Hematopoietic multipotent progenitor cell treated with erythropoietin and hydrocortisone succinate and interleukin-3 and kit ligand, for 15 days (in vitro differentiated cells): Measurements from ENCODE around the gene ZFPL1.

Source experiments
- DNase-seq: peaks from one replicate; pipeline ENCODE4 v3.0.0-alpha.2; 2015; ENCODE audit warnings: low spot score

The ZFPL1 gene

DNA sequence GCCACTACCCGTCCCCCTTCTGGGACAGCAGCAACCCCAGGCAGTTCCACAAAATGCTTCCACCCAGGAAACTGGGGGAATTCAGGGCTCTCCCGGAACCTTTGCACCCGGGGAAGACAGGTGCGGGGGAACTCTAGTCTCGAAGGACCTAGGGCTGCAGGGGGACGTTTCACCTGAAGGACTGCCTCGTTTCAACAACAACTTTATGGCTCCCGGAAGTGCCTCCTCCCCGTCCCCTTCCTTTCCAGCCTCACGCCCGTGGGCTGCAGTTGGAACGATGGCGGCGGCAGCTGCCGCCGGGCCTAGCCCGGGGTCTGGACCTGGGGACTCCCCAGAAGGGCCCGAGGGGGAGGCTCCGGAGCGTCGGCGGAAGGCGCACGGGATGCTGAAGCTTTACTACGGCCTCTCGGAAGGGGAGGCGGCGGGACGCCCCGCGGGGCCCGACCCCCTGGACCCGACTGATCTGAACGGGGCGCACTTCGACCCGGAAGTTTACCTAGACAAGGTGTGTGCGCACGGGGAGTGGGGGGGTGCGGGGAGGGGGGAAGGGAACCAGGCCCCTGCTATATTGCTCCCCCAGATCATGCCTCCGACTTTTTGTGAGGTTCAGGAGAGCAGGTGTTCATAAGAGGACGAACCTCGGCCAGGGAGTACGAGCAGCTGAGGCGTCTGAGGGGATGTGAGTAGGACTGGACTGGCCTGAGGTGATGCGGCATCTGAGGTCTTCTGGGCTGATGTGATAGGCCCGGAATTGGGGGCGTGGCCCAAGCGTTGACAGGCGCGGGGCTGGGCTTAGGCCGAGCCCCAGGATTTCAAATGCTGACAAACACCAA, 12.2 kb downstream of the ZFPL1 start, which contains the start of gene VPS51:
TSS of gene VPS51 (plus strand) at position 241 of the 833 bp plus-strand sequence. CDS start at position 278, 37 bp downstream.
- peak; percentile 95 for DNase-seq

DNA sequence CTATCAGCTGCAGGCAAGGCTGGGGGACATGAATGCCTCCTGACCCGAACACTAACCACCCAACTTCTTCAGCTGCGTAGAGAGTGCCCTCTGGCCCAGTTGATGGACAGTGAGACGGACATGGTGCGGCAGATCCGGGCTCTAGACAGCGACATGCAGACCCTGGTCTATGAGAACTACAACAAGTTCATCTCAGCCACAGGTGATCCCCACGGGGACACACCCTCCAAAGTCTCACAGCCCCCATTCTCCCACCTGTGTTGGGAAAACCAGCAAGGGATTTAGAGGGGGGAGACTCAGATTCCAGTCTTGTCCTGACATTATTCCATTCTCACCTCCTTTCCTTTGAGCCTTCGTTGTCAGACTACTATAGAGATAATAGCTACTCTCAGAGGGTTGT, 12.9 kb downstream of the ZFPL1 start:
- no peak for DNase-seq

DNA sequence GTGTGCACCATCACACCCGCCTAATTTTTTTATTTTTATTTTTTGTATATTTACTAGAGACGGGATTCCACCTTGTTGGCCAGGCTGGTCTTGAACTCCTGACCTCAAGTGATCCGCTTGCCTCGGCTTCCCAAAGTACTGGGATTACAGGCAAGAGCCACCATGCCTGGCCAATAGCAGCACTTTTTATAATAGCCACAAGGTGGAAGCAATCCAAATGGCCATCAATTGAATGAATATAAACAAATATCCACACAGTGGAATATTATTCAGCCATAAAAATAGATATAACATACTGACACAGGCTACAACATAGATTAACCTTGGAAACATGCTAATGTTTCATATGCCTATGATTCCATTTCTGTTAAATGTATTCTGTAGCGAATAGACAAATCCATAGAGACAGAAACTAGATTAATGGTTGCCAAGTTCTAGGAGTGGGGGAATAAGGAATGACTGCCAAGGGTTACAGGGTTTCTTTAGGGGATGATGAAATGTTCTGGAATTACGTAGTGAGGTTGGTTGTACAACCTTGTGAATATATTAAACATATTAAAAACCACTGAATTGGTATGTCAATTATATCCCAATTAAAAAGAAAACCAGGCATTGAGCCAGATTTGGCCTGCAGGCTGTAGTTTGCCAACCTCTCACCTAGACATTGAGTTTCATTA, 16.8 kb downstream of the ZFPL1 start:
- no peak for DNase-seq

DNA sequence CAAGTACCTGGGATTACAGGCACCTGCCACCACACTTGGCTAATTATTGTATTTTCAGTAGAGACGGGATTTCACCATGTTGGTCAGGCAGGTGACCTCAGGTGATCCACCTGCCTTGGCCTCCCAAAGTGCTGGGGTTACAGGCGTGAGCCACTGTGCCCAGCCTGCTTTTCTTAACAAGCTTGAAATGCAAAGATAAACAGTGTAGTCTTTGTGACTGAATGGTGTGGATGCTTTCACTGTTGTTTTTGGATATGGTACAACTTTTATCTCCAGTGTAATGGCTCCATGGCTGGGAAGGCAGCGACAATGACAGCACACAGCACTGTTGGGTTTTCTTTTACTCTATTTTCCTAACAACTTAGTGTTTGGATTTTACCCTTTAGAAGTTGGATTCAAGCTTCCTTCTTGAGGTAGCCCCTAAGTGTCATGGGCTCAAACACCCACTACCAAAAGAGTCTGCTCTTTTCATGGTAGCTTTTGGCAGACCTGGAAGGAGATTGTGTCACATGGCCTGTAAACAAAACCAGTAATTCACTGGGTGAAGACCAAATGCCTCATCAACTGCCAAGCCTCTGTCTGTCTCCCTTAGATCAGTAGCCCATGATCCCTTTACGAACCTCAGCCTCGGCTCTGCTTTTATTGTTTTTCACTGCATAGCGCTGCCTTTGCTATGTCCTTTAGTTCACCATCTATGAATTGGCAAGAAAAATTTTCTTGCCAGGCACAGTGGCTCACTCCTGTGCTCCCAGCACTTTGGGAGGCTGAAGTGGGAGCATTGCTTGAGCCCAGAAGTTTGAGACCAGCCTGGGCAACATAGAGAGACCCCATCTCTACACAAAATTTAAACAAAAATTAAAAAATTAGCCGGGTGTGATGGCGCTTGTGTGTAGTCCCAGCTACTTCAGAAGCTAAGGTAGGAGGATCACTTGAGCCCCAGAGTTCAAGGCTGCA, 18.4 kb downstream of the ZFPL1 start:
- DNase-seq: no peak

DNA sequence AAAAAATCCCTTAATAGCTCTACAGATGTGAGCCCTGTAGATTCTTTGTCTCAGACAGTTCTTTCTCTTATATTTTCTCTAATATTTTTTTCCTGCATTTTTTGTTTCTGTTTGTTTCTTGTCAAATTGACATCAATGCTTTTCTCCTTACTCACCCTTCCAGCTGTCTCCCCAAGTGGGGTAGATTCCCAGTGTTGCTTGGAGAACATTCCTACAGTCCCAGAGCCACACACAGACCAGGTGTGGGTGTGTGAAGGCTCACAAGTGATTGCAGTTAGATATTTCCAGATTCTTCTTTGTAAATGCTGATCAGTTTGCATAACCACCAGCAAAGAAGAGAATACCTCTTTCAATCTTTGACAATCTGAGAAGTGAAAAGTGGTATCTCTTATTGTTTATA, 19.5 kb downstream of the ZFPL1 start:
- DNase-seq: no peak

DNA sequence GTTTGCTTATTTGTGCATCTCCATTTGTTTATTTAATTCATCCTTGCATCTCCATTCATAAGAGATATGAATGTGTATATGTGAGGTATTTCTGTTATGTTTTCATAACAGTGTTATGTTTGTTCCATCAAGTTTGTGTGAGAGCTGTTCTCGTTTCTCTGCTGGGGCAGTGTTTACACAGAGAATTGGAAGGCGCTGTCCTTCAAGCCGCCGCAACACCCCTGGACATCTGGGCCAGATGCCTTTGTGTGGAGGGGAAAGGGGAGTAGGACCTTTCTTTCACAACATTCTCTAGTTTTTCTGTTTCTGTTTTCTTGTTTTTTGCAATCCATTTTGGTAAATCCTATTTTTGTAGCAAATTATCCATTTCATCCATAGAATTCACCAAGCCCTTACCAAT, 20.6 kb downstream of the ZFPL1 start:
- DNase-seq: no peak

DNA sequence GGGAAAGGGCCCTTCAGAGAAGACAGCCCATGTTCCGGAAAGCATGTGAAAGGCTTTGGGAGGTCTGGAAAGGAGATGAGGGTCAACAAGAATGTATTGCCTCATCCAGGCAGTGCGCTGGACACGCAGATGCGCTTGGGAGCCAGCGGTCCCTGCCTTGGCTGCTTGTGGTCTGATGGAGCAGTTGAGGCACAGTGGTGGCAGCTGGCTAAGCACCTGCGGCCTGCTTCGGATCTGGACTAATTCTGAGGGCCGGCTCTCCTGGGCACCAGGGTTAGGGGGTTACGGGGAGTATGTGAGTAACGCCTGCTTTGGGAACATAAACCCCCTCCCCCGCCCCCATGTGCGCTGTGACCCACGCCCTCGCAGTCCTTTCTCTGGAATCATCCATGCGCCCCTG, 23.1 kb downstream of the ZFPL1 start:
- no peak for DNase-seq

DNA sequence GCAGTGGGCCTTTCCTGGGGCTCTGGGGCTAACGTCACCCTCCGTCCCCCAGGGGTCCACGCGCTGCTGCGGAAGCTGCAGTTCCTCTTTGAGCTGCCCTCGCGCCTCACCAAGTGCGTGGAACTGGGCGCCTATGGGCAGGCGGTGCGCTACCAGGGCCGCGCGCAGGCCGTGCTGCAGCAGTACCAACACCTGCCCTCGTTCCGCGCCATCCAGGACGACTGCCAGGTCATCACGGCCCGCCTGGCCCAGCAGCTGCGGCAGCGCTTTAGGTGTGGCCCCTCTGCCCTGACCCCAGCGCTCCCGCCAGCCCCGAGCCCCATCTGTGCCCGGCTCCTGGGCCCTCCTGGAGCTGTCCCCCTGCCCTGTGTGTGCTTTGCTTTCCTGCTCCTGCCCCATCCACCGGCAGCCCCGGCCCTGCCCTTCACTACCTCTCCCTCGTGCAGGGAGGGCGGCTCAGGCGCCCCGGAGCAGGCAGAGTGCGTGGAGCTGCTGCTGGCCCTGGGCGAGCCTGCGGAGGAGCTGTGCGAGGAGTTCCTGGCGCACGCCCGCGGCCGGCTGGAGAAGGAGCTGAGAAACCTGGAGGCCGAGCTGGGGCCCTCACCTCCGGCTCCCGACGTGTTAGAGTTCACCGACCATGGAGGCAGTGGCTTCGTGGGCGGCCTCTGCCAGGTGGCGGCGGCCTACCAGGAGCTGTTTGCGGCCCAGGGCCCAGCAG, 23.9 kb downstream of the ZFPL1 start:
- DNase-seq: no peak

DNA sequence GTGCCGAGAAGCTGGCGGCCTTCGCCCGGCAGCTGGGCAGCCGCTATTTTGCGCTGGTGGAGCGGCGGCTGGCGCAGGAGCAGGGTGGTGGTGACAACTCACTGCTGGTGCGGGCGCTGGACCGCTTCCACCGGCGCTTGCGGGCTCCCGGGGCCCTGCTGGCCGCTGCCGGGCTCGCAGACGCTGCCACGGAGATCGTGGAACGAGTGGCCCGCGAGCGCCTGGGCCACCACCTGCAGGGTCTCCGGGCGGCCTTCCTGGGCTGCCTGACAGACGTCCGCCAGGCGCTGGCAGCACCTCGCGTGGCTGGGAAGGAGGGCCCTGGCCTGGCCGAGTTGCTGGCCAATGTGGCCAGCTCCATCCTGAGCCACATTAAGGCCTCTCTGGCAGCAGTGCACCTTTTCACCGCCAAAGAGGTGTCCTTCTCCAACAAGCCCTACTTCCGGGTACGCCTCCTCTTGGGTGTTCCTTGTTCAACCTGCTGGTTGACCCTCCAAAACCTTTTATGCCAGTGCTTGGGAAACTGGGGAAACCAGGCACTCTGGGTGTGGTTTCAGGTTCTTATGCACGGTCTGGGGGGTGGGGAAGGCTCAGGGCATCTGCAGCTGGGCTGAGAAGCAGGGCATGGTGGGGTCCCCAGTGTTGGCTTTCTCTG, 24.6 kb downstream of the ZFPL1 start:
- no peak for DNase-seq

DNA sequence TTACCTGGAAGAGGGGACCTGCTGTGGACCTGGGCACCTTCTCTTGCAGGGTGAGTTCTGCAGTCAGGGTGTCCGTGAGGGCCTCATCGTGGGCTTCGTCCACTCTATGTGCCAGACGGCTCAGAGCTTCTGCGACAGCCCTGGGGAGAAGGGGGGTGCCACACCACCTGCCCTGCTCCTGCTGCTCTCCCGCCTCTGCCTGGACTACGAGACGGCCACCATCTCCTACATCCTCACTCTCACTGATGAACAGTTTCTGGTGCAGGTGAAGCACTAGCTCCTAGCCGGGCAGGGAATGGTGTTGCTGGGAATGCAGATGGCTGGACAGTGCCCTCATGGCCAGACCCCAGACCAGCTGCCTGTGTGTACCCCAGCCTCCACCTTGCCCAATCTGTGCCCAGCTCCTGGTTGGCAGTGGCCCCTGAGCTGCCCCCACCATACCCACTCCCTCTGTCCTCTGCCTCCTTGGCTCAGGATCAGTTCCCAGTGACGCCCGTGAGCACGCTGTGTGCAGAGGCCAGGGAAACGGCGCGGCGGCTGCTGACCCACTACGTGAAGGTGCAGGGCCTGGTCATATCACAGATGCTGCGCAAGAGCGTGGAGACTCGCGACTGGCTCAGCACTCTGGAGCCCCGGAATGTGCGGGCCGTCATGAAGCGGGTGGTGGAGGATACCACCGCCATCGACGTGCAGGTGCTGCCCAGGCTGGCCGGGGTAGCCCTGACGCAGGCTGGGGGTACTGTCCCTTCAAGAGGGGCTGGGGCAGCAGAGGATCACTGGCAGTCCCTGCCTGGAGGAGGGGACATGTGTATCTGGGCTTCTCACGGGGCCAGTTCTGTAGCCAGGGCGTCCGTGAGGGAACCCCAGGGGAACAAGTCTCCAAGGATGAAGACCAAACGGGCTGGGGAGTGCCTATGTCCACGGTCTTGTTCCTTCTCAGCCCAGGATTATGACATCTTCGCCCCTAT, 25.5 kb downstream of the ZFPL1 start:
- no peak for DNase-seq

DNA sequence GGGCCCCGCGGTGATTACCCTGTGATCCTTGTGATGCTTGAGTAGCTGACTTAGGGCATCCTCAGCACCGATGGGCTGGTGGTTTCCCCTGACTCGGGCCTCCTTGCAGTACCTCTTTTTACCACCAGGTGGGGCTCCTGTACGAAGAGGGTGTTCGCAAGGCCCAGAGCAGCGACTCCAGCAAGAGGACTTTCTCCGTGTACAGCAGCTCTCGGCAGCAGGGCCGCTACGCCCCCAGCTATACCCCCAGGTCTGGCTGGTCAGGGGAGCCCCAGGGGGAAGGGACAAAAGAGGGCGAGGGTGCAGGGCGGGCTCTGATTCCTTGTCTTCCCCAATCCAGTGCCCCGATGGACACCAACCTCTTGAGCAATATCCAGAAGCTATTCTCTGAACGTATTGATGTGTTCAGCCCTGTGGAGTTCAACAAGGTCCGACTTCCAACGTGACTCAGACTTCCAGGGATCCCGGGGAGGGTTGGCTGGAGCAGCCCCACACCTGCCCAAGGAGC, 26.4 kb downstream of the ZFPL1 start:
- DNase-seq: peak; percentile 90

DNA sequence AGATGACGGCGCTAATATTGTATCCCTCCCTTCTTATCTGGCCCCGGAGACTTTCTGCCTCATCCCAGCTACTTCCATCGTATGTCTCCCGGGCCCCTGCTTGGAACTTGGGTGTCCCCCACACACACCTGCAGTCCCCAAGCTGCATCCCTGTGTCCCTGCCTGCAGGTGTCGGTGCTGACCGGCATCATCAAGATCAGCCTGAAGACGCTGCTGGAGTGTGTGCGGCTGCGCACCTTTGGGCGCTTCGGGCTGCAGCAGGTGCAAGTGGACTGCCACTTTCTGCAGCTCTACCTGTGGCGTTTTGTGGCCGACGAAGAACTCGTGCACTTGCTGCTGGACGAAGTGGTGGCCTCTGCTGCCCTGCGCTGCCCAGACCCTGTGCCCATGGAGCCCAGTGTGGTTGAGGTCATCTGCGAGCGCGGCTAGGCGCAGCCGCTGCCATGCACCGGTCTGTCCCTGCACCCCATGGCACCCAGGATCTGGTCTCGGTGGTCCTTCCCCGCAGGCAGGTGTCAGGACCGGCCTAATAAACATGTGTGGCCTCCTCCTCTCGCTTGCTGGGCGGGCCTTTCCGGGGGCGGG, 27.2 kb downstream of the ZFPL1 start:
- DNase-seq: no peak

DNA sequence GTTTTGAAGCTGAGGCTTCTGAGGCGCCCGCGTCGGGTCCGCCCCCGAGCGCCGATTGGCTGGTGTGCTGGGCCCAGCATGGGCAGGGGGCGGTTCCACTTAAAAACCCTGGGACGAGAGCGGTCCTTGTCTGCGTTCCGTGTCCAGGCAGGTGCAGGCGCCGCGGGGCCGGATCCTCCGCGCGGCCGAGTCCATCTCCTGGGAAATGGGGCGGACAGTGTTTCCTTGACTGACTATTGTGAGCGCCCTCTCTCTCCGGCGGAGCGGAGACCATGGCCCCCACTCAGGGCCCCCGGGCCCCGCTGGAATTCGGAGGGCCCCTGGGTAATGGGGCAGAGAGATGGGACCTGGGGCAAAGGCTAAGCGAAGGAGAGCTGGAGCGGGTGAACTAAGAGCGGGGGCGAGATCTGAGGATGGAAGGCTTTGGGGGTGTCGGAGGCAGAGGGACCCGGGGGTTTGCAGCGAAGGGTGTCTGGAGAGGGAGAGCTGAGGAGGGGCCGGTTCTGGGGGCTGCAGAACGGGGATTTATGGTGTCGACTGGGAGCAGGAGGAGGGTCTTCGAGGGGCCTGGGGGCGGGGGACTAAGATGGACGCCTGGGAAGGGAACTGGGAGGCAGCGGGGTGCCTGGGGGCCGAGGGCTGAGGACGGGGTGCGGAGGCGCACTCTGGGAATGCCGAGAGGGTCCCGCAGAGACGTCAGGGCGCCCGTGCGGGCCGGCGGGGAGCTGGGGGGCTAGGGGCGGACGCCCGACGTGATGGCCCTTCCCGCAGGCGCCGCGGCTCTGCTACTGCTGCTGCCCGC, 27.9 kb downstream of the ZFPL1 start, which contains the start of gene TM7SF2:
TSS of gene TM7SF2 (plus strand) at position 129 of the 802 bp plus-strand sequence. CDS start at position 273, 144 bp downstream.
- peak; percentile 96 for DNase-seq

DNA sequence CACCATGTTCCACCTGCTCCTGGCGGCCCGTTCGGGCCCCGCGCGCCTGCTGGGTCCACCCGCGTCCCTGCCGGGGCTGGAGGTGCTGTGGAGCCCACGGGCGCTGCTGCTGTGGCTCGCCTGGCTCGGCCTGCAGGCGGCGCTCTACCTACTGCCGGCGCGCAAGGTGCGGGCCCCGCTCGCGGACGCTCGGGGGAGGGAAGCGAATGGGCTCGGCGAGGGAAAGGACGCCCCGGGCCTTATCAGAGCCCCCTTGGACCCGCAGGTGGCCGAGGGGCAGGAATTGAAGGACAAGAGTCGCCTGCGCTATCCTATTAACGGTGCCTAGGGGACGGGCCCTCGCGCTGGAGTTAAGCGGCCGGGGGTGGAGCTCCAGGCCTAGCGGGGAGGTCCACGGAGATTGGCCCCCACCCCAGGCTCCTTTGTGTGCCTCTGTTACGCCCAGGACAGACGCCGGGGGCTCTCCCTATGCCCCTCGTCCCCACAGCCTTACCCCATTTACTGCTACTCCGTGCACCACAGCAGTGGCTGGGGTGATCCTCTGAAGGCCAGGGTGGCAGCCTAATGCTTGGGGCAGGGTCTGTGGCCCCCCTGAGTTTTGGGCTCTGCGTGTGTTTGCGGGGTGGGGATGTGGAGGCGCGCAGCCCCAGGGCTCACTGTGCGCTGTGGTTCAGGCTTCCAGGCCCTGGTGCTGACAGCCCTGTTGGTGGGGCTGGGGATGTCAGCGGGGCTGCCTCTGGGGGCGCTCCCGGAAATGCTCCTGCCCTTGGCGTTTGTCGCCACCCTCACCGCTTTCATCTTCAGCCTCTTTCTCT, 28.7 kb downstream of the ZFPL1 start:
- peak; percentile 72 for DNase-seq

DNA sequence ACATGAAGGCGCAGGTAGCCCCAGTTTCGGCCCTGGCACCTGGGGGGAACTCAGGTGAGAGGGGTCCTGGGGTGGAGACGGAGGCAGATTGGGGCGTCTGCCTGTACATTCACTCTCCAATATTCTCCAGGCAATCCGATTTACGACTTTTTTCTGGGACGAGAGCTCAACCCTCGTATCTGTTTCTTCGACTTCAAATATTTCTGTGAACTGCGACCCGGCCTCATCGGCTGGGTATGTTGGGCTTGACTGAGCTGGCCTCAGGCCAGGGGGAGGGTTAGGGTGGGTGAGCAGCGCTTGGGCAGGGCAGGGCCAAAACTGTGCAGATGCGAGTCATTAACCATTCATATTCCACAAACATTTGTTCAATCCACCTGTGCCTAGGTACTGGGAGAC, 29.3 kb downstream of the ZFPL1 start:
- peak; percentile 38 for DNase-seq

DNA sequence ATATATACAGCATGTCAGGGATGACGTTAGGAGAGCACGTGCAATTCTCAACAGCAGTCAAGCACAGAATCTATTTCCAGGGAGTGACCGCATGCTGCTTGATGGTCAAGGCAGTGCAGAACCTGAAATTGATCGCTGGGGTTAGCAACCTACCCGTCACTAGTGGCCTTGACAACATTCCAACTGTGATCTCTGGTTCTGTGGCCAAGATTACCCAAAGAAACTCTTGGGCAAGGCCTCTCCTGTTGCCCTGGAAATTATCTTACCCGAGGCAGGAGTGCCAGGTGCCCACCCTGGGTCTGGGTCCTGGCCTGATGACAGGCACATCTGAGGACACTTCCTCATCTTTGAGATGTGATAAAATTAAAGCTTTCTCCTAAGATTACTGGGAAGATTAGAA, 29.8 kb downstream of the ZFPL1 start:
- peak; percentile 63 for DNase-seq

DNA sequence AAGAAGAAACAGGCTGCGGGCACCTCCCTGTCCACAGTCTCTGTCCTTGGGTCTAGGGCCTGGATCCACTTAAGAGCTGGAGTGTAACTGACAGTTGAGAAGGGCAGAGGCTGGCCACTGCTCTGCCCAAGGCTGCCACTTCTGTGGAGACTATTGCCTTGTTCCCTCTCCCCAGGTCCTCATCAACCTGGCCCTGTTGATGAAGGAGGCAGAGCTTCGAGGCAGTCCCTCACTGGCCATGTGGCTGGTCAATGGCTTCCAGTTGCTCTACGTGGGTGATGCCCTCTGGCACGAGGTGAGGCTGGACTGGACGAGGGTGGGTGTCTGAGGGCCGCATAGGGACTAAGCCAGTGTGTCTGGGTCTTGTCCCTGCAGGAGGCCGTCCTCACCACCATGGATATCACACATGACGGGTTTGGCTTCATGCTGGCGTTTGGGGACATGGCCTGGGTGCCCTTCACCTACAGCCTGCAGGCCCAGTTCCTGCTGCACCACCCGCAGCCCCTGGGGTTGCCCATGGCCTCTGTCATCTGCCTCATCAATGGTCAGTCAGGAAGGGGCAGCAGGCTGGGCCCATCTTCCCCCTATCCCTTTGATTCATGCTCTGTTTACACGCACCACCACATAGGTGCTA, 30.6 kb downstream of the ZFPL1 start:
- DNase-seq: no peak
